ENCODE measurements around the gene RNF227. TPM values are rescaled to one million over a fixed set of nuclear protein-coding genes. Genes with fewer than 3 reads are reported as not detected.

The RNF227 gene
- total and polyA plus RNA-seq, 8 donors = 2.8 to 5.1 (median 3.2) TPM

DNA sequence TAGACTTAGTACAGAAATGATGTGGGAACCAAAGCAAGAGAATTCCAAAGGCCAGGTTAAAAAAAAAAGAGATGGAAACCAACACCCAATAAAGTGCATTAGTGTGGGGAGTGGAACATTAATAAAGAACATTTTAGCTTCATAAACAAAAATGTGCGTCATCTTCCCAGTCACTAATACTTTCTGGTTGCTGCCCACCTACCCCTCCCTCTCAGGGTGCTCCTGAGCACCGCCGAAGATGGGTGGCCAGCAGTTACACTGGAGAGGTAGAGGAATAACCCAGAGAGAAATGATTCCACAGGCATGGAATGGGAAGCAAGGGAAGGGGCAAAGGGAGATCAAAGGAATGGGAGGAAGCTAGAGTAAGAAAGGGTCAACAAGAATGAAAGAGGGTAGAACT is 33.5 kb downstream of the RNF227 start:
- DNase-seq (no peak), ATAC-seq (no peak)
- Histone ChIP-seq H3K4me1 (peaks cover 4 to 65% of the 10 kb centered on the region in 2 donors), H3K27ac (peak overlapping the region; percentile 28 to 55), H3K36me3 (no peaks in the 10 kb centered on the region), H3K9me3 (no peaks in the 10 kb centered on the region), H3K4me3 (no peak overlapping the region), H3K27me3 (no peaks in the 10 kb centered on the region)
- TF ChIP-seq, protein P1, sequence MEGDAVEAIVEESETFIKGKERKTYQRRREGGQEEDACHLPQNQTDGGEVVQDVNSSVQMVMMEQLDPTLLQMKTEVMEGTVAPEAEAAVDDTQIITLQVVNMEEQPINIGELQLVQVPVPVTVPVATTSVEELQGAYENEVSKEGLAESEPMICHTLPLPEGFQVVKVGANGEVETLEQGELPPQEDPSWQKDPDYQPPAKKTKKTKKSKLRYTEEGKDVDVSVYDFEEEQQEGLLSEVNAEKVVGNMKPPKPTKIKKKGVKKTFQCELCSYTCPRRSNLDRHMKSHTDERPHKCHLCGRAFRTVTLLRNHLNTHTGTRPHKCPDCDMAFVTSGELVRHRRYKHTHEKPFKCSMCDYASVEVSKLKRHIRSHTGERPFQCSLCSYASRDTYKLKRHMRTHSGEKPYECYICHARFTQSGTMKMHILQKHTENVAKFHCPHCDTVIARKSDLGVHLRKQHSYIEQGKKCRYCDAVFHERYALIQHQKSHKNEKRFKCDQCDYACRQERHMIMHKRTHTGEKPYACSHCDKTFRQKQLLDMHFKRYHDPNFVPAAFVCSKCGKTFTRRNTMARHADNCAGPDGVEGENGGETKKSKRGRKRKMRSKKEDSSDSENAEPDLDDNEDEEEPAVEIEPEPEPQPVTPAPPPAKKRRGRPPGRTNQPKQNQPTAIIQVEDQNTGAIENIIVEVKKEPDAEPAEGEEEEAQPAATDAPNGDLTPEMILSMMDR (IDR thresholded peaks at IDR 0.05) = no peak
- intact Hi-C loops (cut with DNase I) = no loop called here

DNA sequence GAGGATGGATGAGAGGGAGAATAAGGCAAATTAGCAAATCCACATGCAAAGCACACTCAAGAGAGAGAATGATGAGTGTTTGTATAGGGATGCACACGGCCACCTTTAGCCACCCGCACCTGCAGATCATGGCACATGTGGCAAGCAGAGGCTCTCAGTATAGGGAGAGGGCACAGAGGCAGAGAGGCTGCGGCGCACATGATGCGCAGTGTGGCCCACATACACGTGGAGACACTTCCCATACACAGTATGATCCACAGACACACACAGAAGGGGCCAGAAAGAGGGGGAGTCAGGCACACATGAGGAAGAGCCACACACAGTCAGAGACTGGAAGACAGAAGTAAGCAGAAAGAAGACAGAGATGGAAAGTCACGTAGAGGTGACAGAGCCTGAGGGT is 34.0 kb downstream of the RNF227 start:
- peaks cover 4 to 62% of the 10 kb centered on the region in 2 donors for H3K4me1 ChIP-seq
- no peaks in the 10 kb centered on the region for H3K27me3 ChIP-seq
- H3K9me3 ChIP-seq = no peaks in the 10 kb centered on the region
- TF ChIP-seq, protein P1 (IDR thresholded peaks at IDR 0.05) = no peak
- intact Hi-C loops (cut with DNase I) = no loop called here
- peak overlapping the region in 1 of 2 donors; percentile 63 for H3K27ac ChIP-seq
- no peak for ATAC-seq
- no peak for DNase-seq
- no peak overlapping the region for H3K4me3 ChIP-seq
- peaks cover 0 to 3% of the 10 kb centered on the region in 2 donors for H3K36me3 ChIP-seq

DNA sequence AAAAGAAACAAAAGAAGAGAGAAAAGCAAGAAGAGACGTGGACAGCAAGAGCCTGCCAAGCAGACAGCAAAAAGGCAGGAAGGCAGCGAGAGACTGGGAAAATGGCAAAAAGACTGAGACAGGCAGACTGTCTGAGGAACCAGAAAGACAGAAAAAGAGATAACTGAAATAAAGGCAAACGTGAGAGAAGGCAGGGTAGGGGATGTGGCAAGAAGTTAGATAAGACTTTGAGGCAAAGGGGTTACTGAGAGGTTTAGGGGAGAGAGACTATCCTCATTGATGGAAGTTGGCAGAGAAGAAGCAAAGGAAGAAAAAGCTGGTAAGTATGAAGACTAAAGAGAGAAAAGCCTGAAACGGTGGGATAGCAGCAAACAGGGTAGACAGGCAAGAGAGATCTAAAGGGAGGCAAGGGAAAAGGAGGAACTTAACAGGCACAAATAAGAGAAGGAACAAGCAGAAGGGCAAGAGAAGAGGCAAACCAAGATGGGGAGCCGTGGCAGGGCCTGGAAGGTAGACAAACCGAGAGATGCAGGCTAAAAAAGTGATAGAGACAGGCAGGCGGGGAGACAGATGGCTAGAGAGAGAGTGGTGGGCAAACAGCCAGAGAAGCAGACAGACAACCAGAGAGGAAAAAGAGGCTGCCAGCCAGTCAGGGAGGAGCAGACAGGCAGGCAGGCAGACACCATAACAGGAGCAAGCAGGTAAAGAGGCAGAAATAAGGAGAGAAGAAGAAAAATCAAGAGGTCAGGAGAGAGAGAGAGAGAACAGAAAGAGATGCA is 34.6 kb downstream of the RNF227 start:
- H3K4me1 ChIP-seq = peaks cover 4 to 58% of the 10 kb centered on the region in 2 donors
- no peak overlapping the region for H3K4me3 ChIP-seq
- no peaks in the 10 kb centered on the region for H3K27me3 ChIP-seq
- H3K36me3 ChIP-seq = peaks cover 0 to 3% of the 10 kb centered on the region in 2 donors
- DNase-seq (no peak), ATAC-seq (no peak)
- intact Hi-C loops (cut with DNase I) = no loop called here
- TF ChIP-seq, protein P1 (IDR thresholded peaks at IDR 0.05) = no peak
- peak overlapping the region in 1 of 2 donors; percentile 63 for H3K27ac ChIP-seq
- H3K9me3 ChIP-seq = no peaks in the 10 kb centered on the region

DNA sequence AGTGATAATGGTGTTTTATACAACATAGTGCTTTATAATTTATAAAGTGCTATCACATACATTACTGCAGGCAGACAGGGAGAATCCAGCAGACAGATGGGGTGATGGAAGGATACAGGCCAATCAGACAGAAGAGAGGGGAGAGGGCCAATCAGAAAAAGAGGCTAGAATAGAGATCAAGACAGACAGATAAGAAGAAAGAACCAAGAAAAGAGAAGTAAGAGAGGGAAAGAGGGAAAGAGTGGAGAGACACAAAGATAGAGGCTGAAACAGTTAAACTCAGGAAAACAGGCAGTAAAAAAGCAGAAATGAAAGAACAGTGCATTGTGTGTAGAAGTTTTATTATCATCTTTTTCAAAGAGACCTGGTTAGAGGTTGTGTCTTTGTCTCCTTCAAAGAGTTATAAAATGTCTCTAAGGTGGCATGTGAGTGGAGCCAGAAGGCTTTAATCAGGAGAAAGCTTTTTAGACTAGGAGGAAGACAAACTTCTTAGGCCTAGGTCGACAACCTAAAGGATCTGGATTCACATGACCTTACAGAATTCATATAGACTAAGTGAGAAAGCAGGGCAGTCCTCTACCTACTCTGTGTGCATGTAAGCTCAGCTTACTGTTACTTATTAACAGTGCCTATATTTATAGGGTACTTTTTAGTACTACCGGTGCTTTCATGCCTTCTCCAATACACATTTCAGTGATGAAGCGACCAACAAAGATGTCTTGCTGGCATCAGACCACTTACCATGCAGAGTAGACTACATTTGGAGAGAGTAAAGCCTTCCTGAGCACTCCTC is 35.8 kb downstream of the RNF227 start:
- Histone ChIP-seq H3K36me3 (peaks cover 0 to 3% of the 10 kb centered on the region in 2 donors), H3K4me3 (no peak overlapping the region), H3K9me3 (no peaks in the 10 kb centered on the region), H3K27ac (no peak overlapping the region), H3K27me3 (no peaks in the 10 kb centered on the region), H3K4me1 (peaks cover 4 to 52% of the 10 kb centered on the region in 2 donors)
- TF ChIP-seq, protein P1 (IDR thresholded peaks at IDR 0.05) = no peak
- intact Hi-C loops (cut with DNase I) = no loop called here
- ATAC-seq (no peak), DNase-seq (no peak)

DNA sequence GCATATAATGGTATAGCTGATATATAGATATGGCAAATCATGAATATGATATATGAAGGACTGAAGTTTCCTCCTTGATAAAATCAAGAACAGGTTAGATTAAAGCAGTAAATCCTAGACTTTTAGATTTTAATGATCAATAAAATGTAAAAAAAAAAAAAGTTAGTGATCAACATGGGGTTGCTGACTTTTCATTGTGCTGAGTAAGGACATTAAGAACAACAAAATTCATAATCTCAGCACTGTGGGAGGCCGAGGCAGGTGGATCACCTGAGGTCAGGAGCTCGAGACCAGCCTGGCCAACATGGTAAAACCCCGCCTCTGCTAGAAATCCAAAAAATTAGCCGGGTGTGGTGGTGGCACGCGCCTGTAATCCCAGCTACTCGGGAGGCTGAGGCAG is 37.9 kb downstream of the RNF227 start:
- Histone ChIP-seq H3K36me3 (peaks cover 0 to 3% of the 10 kb centered on the region in 2 donors), H3K4me3 (no peak overlapping the region), H3K4me1 (peaks cover 0 to 51% of the 10 kb centered on the region in 2 donors), H3K27ac (no peak overlapping the region), H3K9me3 (no peaks in the 10 kb centered on the region), H3K27me3 (no peaks in the 10 kb centered on the region)
- ATAC-seq (no peak), DNase-seq (no peak)
- TF ChIP-seq, protein P1 (IDR thresholded peaks at IDR 0.05) = no peak
- intact Hi-C loops (cut with DNase I) = no loop called here

Measured in left lung (tissue), 10 donors.